Measurements from ENCODE around the gene OR2C3.

Gene OR2C3

GRCh38 chr1:247494767-247495166, 41.5 kb downstream of the OR2C3 start:
- Histone ChIP-seq H3K4me2 (ENCODE audit: low read length) (no peak overlapping the region), H3K27ac (ENCODE audit: low read depth, low read length) (no peak overlapping the region), H3F3A (ENCODE audit: control insufficient read depth, insufficient read depth) (no peaks in the 10 kb centered on the region), H3K9me2 (replicated peaks; ENCODE audit: control insufficient read depth, low read length) (no peaks in the 10 kb centered on the region), H3K4me3 (ENCODE audit: low read length) (no peak overlapping the region), H3K79me2 (ENCODE audit: control insufficient read depth, low read length) (no peaks in the 10 kb centered on the region), H3K36me3 (ENCODE audit: control insufficient read depth, low read length) (no peaks in the 10 kb centered on the region), H3K27me3 (ENCODE audit: control insufficient read depth, low read length) (peaks cover 3% of the 10 kb centered on the region), H3K4me1 (ENCODE audit: control insufficient read depth, low read length) (no peaks in the 10 kb centered on the region), H3K9me3 (ENCODE audit: control insufficient read depth, insufficient read depth, low read length) (no peaks in the 10 kb centered on the region), H4K20me1 (ENCODE audit: control insufficient read depth, insufficient read depth, low read depth, low read length) (no peaks in the 10 kb centered on the region)
- TF ChIP-seq, protein P1, sequence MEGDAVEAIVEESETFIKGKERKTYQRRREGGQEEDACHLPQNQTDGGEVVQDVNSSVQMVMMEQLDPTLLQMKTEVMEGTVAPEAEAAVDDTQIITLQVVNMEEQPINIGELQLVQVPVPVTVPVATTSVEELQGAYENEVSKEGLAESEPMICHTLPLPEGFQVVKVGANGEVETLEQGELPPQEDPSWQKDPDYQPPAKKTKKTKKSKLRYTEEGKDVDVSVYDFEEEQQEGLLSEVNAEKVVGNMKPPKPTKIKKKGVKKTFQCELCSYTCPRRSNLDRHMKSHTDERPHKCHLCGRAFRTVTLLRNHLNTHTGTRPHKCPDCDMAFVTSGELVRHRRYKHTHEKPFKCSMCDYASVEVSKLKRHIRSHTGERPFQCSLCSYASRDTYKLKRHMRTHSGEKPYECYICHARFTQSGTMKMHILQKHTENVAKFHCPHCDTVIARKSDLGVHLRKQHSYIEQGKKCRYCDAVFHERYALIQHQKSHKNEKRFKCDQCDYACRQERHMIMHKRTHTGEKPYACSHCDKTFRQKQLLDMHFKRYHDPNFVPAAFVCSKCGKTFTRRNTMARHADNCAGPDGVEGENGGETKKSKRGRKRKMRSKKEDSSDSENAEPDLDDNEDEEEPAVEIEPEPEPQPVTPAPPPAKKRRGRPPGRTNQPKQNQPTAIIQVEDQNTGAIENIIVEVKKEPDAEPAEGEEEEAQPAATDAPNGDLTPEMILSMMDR (IDR thresholded peaks at IDR 0.05; ENCODE audit: low read depth, low read length, poor library complexity, severe bottlenecking), result no peak
- TF ChIP-seq EZH2phosphoT487 (IDR thresholded peaks at IDR 0.05; ENCODE audit: borderline replicate concordance, low read length), result no peak

GRCh38 chr1:247493106-247493505, 43.1 kb downstream of the OR2C3 start:
- H3K36me3 ChIP-seq (ENCODE audit: control insufficient read depth, low read length), result no peaks in the 10 kb centered on the region
- H3K9me2 ChIP-seq (replicated peaks; ENCODE audit: control insufficient read depth, low read length), result no peaks in the 10 kb centered on the region
- H3K4me3 ChIP-seq (ENCODE audit: low read length), result no peak overlapping the region
- H3K79me2 ChIP-seq (ENCODE audit: control insufficient read depth, low read length), result no peaks in the 10 kb centered on the region
- no peak overlapping the region for H3K27ac ChIP-seq (ENCODE audit: low read depth, low read length)
- no peaks in the 10 kb centered on the region for H3K4me1 ChIP-seq (ENCODE audit: control insufficient read depth, low read length)
- TF ChIP-seq, protein P1 (IDR thresholded peaks at IDR 0.05; ENCODE audit: low read depth, low read length, poor library complexity, severe bottlenecking), result no peak
- TF ChIP-seq EZH2phosphoT487 (IDR thresholded peaks at IDR 0.05; ENCODE audit: borderline replicate concordance, low read length), result no peak
- no peaks in the 10 kb centered on the region for H3K9me3 ChIP-seq (ENCODE audit: control insufficient read depth, insufficient read depth, low read length)
- no peak overlapping the region for H3K4me2 ChIP-seq (ENCODE audit: low read length)
- no peaks in the 10 kb centered on the region for H3F3A ChIP-seq (ENCODE audit: control insufficient read depth, insufficient read depth)
- no peaks in the 10 kb centered on the region for H4K20me1 ChIP-seq (ENCODE audit: control insufficient read depth, insufficient read depth, low read depth, low read length)
- peaks cover 9% of the 10 kb centered on the region for H3K27me3 ChIP-seq (ENCODE audit: control insufficient read depth, low read length)

- TF ChIP-seq, protein P1 (IDR thresholded peaks at IDR 0.05; ENCODE audit: low read depth, low read length, poor library complexity, severe bottlenecking), result no peak
- no peak for TF ChIP-seq EZH2phosphoT487 (IDR thresholded peaks at IDR 0.05; ENCODE audit: borderline replicate concordance, low read length)
- no peak overlapping the region for H3K27ac ChIP-seq (ENCODE audit: low read depth, low read length)
- H3K9me3 ChIP-seq (ENCODE audit: control insufficient read depth, insufficient read depth, low read length), result no peaks in the 10 kb centered on the region
- H4K20me1 ChIP-seq (ENCODE audit: control insufficient read depth, insufficient read depth, low read depth, low read length), result no peaks in the 10 kb centered on the region
- H3K27me3 ChIP-seq (ENCODE audit: control insufficient read depth, low read length), result peaks cover 14% of the 10 kb centered on the region
- no peak overlapping the region for H3K4me3 ChIP-seq (ENCODE audit: low read length)
- no peaks in the 10 kb centered on the region for H3K79me2 ChIP-seq (ENCODE audit: control insufficient read depth, low read length)
- no peaks in the 10 kb centered on the region for H3F3A ChIP-seq (ENCODE audit: control insufficient read depth, insufficient read depth)
- no peaks in the 10 kb centered on the region for H3K36me3 ChIP-seq (ENCODE audit: control insufficient read depth, low read length)
- no peak overlapping the region for H3K4me2 ChIP-seq (ENCODE audit: low read length)
- H3K4me1 ChIP-seq (ENCODE audit: control insufficient read depth, low read length), result no peaks in the 10 kb centered on the region
- no peaks in the 10 kb centered on the region for H3K9me2 ChIP-seq (replicated peaks; ENCODE audit: control insufficient read depth, low read length)
Measured at GRCh38 chr1:247491328-247491727, 44.9 kb downstream of the OR2C3 start.

- Histone ChIP-seq H4K20me1 (ENCODE audit: control insufficient read depth, insufficient read depth, low read depth, low read length) (no peaks in the 10 kb centered on the region), H3K4me2 (ENCODE audit: low read length) (no peak overlapping the region), H3K27me3 (ENCODE audit: control insufficient read depth, low read length) (peaks cover 10% of the 10 kb centered on the region), H3K4me1 (ENCODE audit: control insufficient read depth, low read length) (no peaks in the 10 kb centered on the region), H3F3A (ENCODE audit: control insufficient read depth, insufficient read depth) (no peaks in the 10 kb centered on the region), H3K9me3 (ENCODE audit: control insufficient read depth, insufficient read depth, low read length) (no peaks in the 10 kb centered on the region), H3K27ac (ENCODE audit: low read depth, low read length) (no peak overlapping the region), H3K36me3 (ENCODE audit: control insufficient read depth, low read length) (no peaks in the 10 kb centered on the region), H3K79me2 (ENCODE audit: control insufficient read depth, low read length) (no peaks in the 10 kb centered on the region), H3K4me3 (ENCODE audit: low read length) (no peak overlapping the region), H3K9me2 (replicated peaks; ENCODE audit: control insufficient read depth, low read length) (no peaks in the 10 kb centered on the region)
- TF ChIP-seq EZH2phosphoT487 (IDR thresholded peaks at IDR 0.05; ENCODE audit: borderline replicate concordance, low read length), result no peak
- TF ChIP-seq, protein P1 (IDR thresholded peaks at IDR 0.05; ENCODE audit: low read depth, low read length, poor library complexity, severe bottlenecking), result peak; percentile 49
Measured at GRCh38 chr1:247487057-247487456, 49.2 kb downstream of the OR2C3 start.
